ENCODE measurements around the gene IRF8. TPM values are rescaled to one million over a fixed set of nuclear protein-coding genes. Genes with fewer than 3 reads are reported as not detected.
"Not testable (repeated sequence)": the region's sequence is repeated elsewhere in the genome, so short reads cannot be mapped to it uniquely, and the experiment has no call there.

The IRF8 gene
- total RNA-seq, 1 experiment from 2014 or later = 0.23 TPM

GRCh38 chr16:85867189-85867588 is 31.8 kb upstream of the IRF8 start:
- DNase-seq (ENCODE audit: low read depth) = no peak

DNA sequence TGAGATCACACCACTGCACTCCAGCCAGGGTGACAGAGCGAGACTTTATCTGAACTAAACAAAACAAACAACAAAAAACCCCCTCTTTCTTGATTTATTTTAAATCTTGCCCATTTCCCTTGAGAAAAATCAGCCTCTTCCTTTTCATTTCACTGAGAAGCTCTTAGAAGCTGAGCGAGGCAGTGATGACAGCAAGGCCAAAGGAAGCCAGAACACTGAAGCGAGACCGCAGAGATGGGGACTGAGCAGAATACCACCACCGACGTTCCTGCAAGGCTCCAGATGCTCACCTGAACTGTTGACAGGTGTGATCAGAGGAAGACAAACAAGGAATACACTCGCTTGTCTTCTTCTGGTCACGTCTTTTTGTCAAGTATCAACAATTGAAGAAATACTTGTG is 30.5 kb upstream of the IRF8 start:
- DNase-seq (ENCODE audit: low read depth) = no peak

- DNase-seq (ENCODE audit: low read depth) = no peak
Measured at GRCh38 chr16:85869206-85869605, 29.8 kb upstream of the IRF8 start.

DNA sequence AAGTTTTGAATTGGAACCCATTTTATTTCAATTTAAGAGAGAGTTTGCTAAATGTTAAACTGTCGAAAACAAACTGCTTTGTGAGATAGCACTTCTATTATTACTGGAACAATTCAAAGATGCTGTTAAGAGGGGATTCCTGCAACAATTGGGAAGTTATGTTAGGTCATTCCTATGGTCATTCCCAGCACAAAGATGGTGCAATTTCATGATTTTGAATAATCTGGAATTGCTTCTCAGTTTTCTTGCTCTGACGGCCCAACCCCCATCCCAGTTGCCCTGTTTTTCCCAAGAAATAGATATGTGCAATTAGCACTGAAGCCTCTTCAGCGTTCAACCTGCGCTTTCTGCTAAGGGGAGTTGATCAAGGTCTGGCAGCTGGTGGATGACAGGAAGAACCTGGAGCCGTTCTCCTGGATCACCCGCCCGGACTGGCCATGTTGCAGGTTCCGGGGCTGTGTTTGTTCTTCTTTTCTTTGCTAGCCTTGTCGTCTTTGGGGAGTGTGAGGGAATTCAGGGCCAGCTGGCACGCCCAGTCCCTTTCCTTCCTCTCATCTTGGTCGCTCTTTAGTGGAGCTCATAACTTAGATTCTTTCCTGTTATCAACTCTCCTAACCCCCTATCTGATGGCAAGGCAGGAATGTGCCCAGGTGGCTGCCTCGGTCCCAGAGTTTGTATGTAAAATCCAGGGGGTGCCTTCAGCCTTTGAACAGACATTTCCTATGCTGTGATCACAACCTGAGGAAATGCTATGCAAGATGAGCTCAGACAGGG is 29.0 kb upstream of the IRF8 start:
- no peak for DNase-seq (ENCODE audit: low read depth)

DNA sequence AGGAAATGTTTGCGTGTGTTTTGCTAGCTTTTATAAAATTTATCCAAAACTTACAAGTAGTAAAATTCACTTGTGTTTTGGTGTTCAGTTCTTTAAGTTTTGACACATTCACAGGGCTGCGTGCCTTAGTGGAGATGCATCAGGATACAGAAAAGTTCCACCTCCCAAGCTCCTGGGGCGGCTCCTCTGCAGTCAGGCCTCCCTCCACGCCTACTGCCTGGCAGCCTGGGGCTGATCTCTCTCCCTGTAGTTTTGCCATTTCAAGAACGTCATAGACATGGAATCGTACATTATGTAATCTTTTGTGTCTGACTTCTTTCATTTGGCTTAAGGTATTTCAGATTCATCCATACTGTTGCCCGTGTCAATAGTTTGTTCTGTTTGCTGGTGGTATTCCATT is 27.2 kb upstream of the IRF8 start:
- DNase-seq (ENCODE audit: low read depth) = no peak

GRCh38 chr16:85872734-85873133 is 26.2 kb upstream of the IRF8 start:
- no peak for DNase-seq (ENCODE audit: low read depth)

- DNase-seq (ENCODE audit: low read depth) = no peak
Measured at GRCh38 chr16:85873153-85873552, 25.8 kb upstream of the IRF8 start.

DNA sequence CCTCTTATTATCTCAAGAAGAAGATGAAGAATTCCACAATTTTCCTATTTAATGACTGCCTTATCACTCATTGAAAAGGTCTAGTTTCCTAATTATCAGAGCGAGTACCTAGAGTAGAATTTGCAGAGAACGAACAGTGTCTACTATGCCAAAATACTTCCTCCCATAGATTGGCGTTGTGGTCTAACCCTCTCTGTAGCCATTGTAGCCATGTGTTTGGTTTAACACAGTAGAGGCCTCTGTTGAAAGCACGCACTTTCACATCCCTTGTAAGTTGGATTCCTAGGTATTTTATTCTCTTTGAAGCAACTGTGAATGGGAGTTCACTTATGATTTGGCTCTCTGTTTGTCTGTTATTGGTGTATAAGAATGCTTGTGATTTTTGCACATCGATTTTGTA is 24.9 kb upstream of the IRF8 start:
- not testable (repeated sequence) for DNase-seq (ENCODE audit: low read depth)

GRCh38 chr16:85878407-85878806 is 20.6 kb upstream of the IRF8 start:
- DNase-seq (ENCODE audit: low read depth) = no peak

DNA sequence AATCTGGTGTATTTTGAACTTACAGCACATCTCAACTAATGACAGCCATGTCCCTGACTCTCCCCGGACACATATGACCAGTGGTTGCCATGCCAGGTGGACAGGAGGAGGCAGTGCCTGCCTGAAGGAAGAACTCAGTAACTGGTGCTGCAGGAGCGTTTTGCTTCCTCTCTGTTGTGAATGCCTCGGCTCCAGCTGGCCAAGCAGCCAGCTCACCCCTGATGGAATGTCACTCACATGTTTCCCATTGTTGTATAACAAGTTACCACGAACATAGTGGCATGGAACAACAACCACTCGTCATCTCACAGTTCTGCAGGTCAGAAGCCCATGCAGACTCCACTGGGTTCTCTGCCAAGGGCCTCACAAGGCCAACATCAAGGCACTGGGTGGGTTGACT is 20.1 kb upstream of the IRF8 start:
- DNase-seq (ENCODE audit: low read depth) = peak; percentile 66

- no peak for DNase-seq (ENCODE audit: low read depth)
Measured at GRCh38 chr16:85879549-85879948, 19.4 kb upstream of the IRF8 start.

DNA sequence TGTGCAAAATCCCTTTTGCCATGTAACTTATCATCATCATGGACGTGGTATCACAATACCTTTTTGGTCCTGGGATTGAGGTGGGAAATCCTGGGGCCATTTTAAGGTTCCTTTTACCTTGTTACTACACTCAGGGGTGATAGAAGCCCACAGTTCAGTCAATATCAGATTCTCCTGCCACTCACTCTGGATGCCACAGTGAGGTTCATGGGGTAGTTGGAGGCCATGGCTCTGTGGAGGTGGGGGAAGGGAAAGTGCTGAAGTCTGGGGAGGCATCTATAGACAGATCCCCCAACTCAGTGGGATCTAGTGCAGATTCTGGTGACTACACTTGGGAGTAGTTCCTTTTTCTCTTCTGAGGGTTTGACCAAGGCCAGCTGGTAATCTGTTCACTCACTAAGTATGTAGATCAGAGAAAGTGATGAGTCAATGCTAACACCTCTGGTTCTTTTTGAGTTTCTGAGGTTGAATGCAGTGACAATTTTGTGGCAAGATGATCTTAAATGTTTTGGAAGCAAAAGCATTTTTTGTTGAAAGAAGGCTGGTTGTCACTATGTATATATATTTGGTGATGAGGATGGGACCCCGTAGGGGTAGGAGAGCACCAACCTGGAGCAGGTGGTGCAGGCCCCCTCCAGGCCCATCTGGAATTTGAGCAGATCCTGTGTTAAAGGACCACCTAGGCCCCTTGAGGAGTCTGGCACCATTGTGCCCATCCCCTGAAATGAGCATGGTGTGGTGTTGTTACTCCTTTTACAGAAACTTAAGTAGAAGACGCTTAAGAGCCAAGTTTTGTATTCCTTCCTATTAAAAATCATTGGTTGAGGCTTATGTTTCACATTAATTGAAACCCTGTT is 18.8 kb upstream of the IRF8 start:
- DNase-seq (ENCODE audit: low read depth) = no peak

- no peak for DNase-seq (ENCODE audit: low read depth)
Measured at GRCh38 chr16:85880861-85881260, 18.1 kb upstream of the IRF8 start.

DNA sequence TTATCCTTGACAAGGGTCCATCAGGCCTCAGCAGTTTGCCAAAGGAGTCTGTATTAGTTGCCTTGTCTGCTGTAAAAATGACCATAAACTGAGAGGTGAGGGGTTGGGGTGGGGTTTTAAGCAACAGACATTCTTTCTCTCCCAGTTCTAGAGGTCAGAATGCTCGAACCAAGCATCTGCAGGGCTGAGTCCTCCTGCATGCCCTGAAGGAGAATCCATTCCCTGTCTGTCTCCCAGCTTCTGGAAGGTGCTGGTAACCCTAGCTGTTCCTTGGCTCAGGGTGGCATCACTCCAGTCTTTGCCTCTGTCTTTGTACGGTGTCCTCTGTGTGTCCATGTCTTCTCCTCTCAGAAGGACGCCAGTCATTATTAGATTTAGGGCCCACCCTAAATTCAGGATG is 17.5 kb upstream of the IRF8 start:
- no peak for DNase-seq (ENCODE audit: low read depth)

DNA sequence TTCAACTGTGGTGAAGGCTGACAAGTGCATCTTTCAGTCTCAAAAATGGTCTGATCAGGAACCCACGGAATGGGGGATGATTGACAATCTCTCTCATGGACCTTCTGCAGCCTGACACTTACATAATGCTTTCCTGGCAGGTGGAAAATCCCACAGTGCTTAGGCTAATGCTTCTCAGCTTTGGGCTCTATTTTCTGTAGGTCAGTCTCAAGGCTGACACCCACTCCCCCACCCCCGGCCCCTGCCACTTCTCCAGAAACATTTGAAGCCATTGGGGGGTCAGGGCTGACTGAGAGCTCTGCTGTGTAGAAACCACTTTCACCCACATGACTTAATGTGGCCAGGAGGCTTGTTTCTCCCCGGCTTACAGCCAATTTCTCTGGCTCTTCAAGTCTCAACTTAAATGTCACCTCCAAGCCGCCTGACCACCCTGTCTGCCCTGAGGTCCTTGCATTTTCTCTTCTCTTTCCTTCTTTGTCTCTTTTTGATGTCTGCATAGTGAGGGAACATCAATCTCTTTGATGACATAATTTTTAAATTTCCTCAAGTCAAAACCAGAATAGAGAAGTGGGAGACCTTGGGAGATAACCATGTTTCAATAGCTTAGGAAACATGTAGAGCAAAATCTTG is 16.7 kb upstream of the IRF8 start:
- no peak for DNase-seq (ENCODE audit: low read depth)

- no peak for DNase-seq (ENCODE audit: low read depth)
Measured at GRCh38 chr16:85883813-85884212, 15.1 kb upstream of the IRF8 start.

- DNase-seq (ENCODE audit: low read depth) = no peak
Measured at GRCh38 chr16:85884808-85885463, 14.0 kb upstream of the IRF8 start.

DNA sequence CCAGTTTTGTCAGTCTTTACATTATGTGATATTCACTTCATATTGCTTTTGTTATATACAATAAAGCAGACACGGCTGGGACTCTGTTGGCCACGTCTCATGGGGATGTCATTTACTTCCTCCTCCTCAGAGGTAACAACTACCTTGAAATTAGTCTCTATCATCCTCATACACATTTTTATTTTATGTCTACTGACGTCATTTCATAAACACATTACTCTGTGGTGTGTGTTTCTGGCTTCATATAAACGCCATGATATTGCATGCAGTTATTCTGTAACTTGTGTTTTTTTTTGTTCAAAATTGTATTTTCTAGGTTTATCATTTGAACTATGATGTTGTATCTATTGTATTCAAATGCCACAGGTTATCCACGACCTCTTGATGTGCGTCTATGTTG is 13.4 kb upstream of the IRF8 start:
- no peak for DNase-seq (ENCODE audit: low read depth)

- DNase-seq (ENCODE audit: low read depth) = peak; percentile 96
Measured at GRCh38 chr16:85888405-85889331, 10.3 kb upstream of the IRF8 start.

DNA sequence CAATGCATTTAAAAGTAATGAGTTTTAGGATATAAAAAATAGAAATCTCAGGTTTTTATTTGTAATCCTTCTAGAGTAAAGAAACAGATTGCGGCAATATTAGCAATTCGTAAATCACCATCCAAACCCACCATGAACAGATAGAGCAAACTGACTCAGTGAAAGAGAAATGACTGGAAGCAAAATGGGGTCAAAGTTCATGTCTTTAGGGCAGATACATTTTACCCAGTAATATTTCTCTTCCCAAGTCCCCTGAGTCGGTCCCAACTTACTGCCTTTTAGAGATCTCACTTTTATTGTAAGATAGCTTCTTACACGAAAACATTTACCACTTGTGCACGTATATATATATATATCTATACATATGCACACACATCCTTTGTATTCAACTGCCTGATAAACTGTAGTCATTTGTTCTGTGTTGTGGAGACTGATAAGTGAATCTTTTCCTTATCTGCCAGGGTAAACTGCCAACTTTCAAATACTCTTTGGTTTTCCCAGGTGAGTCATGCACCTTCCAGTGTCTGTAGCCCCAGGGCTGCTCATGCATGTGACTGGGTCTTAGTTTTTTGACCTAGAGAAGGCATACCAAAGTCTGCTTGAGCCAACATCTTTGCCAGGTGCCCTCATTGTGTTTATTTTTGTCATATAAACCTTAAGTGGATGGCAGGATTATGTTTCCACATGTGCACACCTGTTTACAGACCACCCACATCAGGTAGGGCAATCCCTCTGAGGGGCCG is 7.8 kb upstream of the IRF8 start:
- DNase-seq (ENCODE audit: low read depth) = peak; percentile 50
